GM19023 (cell line): Measurements from ENCODE around the gene CYP8B1.

Source experiments
- ATAC-seq: cut with Tn5 transposase; IDR thresholded peaks from one replicate; pipeline ENCODE4 v1.9.1; 2021; ENCODE audit warnings: mild to moderate bottlenecking, moderate library complexity; ENCODE audit not compliant: unreplicated experiment

Gene CYP8B1

DNA sequence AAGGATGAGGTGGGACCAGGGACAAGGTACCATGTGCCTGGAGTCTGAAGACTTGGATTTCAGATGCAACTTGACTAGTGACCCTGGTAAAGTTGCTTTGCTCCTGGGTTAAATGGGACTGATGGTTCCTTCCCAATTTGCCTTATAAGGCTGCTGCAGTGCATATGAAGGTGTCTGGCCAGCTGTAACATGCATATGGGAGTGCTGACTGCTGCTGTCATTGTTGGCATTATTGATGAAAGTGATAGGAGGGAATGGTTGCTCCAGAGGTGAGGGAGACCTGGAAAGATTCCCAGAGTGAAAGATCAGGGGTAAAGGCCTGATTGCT lies 20.5 kb downstream of the CYP8B1 start:
- no peak for ATAC-seq

DNA sequence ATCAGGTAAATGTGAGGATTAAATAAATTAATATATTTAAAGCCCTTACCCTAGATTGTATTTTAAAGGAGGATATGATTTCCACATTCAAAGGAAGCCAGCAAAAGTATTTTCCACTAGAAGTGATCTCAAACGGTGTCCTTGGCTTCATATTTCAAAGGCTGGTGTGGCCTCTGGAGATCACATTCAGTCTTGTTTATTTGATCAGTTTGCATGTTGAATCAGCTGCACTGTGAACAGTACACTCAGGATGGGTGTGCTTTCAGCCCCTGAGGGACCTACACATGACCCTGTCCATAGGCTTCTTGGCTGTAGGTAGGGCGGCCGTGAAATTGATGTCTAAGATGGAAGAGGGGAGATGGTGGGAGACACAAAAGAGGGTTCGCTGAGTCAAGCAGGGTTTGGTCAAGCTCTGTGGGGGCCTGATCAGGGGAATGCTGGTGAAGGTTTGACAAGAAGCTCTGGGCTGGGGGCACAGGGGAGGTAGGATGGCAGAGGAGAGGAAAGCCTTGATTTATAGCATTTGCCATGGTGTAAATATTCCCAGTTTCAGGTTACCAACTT lies 21.9 kb downstream of the CYP8B1 start:
- ATAC-seq: no peak

DNA sequence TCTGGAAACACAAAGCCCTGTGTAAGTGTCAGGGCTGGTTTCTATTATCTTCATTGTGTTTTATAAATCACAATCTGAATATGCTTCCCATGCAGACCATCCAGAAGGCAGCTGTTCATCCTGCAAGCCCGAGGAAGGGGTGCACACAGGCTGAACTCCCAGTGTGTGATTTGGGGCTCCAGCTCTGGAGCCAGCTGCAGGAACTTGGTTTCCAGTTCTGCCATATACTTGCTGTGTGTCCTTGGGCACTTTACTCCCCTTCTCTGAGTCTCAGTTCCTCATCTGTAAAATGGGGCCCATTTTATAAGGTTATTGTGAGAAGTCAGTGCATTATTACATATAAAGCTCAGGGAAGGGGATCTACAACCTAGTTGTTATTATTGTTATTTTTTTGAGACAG lies 22.6 kb downstream of the CYP8B1 start:
- no peak for ATAC-seq

DNA sequence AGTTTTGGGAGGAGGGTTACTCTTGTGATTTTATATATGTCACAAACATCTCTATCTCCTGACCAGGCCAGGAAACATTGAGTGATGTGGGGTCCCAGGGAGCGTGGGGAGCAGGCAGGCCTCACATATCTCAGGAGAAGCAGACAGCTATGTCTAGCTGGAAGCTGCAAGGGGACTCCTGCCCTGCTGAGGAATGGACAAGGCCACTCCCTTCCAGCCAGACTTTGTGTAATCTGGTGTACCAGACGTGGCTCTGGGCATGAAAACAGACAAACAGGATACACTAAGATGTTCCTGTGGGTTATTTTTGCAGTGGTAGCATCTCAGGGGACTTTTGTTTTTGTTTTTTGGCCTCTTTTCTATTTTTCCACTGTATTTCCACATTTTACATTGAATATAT lies 23.2 kb downstream of the CYP8B1 start:
- ATAC-seq: no peak

DNA sequence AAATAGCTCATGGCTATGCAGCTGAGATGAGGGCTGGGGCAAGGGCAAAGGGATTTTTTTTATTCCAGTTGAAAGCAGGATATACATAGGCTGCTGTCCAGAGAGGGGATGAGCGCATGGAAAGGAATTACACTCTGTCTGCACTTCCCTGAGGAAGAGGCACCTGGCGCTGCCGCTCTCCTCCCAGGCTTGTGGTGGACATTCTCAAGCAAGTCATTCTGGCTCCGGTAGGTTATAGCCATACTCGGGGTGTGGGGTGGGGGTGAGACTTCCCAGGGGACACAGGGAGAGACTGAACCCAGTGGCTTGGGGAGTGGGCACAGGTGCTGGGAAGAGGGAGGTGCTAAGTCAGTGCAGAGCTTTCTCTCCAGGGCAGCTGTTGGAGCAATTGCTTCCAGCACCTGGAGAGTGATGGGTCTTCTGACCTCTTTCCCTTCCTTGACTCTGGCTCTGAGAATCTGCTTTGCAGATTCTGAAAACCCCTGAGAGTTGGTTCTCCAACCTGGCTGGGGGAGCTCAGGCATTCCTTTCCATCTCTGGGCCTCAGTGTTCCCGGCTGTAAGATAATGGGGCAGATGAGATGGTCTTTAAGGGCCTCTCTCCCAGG lies 24.3 kb downstream of the CYP8B1 start:
- no peak for ATAC-seq

DNA sequence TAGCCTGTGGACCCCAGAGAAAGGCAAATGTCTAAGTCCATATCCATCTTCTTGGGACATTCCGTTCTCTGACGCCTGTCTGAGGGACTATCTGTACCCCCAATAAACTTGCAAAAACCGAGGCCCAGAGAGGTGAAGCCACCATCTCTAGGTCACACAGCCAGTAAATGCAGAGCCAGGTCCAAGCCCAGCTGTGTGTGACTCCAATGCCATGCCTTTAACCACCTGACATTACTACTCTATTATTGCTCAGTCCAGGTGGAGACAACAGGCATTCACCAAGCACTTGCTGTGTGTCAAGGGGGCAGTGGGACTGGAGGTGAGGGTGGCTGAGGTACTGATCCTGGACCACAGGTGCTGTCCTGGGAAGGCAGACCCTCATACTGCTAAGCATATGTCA lies 25.4 kb downstream of the CYP8B1 start:
- no peak for ATAC-seq

DNA sequence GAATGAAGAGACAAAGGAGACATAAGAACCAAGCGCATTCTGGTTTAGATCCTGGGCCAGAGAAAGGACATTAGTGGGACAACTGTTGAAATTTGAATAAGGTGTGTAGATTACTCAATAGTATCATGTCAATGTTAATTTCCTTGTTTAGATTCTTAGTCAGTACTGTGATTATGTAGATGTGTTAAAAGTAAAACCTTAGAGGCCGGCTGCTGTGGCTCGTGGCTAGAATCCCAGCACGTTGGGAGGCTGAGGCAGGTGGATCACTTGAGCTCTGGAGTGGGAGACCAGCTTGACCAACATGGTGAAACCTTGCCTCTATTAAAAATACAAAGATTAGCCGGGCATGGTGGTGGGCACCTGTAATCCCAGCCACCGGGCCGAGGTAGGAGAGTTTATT lies 26.7 kb downstream of the CYP8B1 start:
- no peak for ATAC-seq

DNA sequence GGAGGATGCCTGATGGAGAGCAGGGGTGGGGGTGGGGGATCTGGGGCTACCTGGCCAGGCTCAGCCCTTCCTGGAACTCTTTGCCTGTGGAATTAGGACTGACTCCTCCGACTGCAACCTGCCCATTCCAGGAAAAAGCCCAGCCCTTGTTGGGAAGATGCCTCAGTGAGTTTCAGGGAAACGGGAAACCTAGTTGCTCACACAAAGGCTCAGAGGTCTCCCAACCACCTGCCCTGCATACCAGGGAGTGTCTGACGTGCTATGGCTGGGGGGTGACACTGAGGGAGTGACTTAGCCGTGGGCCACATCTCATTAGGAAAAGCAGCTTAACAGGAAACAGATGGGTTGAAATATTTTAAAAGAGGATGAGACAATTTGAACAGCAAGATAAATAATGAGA lies 27.9 kb downstream of the CYP8B1 start:
- ATAC-seq: no peak

DNA sequence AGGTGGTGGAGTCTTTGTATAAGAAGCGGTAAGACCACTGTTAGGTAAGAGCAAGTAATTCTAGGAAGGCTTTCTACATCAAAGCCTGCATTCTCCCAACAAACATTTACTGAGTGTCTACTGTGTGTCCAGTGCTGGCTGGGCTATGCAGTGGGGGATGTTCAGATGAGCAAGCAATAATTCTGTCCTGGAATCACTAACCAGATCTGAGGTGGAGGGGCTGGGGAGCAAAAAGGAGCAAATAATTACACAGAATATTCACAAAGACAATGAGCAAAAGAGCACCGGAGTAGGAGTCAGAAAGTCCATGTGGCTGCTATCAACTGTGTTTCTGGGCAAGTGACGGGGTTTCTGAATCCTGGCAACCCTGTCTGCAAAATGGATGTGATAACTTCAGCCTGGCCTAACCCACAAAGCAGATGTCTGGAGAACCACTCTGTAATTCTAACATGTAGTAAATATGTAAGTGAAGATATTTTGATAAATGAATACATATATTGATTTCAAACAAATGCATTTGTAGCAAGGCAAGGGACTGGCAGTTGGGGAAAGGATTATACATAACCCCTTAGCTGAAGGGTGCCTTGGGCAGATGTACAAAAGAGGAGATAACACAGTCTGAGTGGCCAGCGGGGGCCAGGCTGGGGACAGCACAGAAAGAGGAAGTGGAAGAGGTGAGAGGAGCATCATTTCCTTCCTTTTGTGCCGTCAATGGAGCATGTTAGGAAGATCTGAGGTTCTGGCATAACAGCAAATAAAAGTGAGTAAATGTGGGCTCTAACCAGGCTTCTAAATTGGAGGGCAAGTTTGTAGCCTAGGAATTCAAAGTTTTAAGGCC lies 28.8 kb downstream of the CYP8B1 start:
- no peak for ATAC-seq

DNA sequence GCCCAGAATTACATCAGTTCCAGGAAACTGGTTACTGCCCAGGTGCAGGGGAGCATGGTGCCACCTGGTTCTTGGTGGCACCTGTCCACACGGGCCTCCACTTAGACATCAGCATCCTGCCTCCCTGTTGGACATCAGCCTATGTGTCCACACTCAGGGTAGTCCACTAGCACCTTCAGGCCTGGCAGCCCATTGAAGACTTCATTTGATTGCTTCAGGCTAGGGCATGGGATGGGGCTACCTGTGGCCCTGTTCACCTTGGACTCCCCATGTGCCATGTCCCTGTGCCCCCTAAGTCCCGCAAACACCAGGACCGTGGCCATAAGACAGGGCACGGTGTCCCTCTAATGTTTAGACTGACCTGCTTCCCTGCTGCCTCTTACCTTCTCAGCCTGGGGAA lies 30.9 kb downstream of the CYP8B1 start:
- ATAC-seq: no peak

DNA sequence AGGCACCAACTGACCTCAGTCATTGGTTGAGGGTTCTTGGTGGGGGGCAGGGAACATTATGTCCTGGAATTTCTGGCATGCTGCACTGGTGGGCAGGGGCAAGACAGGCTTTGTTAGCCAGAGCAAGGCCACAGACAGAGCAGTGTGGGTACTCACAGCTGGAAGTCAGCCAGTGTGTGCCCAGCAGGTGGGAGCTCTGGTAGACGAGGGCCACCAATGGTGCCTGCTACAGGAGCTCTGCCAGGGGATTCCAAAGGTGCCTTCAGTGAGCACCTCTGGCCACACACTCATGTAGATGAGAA lies 31.3 kb downstream of the CYP8B1 start:
- no peak for ATAC-seq

DNA sequence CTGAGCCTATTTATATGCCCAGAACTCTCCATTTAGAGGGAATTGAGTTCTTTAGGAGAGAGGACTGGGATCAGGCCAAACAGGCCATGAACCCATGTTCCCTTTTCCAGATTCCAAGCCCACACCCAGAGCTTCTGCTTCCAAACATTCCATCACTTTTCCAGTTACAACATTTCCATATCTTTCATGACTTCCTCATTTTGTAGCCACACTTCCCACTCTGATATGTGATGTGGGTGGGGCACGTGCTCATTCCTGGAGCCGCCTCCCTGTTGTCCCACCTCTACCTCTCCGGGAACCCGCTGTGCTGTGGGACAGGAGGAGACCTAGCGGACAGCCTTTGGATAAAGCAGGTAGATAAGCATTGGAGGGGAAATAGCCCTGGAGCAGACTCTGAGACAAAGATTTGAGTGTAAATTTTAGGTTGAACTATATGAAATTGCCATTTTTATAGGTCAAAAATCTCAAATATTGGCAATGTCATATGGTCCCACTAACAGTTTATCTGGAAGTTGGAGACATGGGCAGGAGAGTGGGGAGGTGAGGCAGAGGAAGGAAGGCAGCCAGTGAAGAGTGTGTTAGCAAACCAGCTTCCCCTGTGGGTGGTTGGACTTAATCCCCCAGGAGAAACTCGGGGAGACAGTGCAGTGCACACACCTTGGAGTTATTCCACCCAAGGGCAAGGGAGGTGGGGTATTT lies 31.8 kb downstream of the CYP8B1 start:
- ATAC-seq: no peak

DNA sequence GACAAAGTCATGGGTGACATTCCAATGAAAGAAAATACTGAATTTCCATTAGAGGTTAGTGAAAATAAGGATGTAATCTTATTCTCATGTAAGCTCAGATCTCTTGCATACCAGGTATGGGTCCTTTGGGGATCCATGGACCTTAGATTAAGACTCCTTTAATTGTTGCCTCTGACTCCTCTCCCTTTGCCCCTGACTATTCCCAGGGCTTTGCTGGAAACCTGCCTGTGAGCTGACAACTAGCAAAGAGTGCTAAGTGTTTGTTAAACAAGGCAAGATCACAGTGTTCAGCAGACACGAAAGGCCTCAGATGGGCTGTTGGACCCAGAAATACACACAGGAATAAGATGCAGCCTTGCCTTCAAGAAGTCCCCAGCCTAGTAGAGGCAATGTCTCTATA lies 34.3 kb downstream of the CYP8B1 start:
- ATAC-seq: no peak

DNA sequence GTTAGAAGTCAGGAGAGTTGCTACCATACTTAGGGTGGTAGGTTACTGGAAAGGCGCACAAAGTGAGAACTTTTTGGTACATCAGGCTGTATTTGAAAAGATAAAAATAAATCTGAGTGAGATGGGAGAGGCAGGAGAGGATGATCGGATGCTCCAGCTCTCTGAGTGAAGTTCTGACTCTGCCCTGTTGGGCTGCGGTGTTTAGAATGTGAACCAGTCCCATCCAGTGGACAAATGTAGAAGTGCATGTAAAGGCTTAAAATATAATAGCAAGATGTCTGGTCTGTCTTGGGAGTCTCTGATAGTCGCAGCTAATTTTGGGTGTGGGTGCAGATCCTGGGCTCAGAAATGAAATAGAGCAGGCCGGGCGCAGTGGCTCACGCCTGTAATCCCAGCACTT lies 36.1 kb downstream of the CYP8B1 start:
- peak; percentile 92 for ATAC-seq

DNA sequence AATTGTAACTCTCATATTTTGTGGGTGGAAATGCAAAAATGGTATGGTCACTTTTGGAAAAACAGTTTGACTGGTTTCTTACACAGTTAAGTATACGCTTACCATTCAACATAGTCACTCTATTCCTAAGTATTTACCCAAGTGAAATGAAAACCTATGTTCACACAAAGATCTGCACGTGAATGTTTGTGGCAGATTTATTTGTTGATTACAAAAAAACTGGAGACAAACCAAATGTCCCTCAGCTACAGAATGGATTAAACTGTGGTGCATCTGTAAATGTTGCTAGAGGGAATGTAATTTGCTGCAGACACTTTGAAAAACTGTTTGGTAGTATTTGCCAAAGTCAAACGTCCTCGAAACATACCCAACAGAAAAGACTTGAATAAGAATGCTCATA lies 37.1 kb downstream of the CYP8B1 start:
- no peak for ATAC-seq

DNA sequence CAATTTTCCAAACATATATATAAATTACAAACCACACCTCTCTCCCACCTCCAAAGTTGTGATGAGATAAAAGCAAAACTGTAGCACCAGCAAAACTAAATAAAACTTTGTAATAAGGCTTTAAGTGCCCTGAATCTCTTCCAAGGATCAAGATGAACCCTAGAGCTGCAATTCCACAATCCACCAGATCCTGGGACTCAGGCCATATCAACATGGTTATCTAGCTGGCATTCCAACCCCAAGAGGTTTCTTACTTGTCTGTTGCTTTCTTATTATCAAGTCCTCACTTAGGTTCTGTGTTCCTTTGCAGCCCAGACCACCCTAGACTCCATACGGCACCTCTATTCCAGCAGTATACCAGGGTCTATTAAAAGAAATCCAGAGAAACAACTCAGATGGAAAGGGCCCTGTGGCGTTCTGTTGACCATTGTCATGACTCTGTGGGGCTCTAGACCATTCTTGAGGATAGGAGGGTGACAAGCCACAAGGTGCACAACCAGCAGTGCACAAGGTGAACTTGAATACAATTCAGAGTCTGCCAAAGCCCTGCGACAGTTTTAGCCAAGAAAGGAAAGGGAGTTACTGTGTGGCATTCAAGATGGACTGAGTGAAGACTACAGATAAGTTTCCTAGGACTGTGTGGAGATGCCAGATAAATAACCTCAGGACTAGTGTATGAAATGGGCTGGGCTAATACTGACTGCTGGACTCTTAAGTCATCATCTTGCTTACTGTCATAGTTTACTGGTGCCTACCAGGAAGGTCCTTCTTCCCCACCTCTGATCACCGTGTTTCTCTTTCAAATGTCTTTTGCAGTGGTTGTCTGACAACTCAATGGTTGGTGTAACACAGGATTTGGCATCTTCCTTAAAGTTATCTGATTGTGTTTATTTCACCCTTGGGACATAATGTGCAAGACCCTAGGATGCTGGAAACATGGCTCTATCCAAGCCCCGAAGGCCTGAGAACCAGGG lies 39.2 kb downstream of the CYP8B1 start:
- no peak for ATAC-seq

DNA sequence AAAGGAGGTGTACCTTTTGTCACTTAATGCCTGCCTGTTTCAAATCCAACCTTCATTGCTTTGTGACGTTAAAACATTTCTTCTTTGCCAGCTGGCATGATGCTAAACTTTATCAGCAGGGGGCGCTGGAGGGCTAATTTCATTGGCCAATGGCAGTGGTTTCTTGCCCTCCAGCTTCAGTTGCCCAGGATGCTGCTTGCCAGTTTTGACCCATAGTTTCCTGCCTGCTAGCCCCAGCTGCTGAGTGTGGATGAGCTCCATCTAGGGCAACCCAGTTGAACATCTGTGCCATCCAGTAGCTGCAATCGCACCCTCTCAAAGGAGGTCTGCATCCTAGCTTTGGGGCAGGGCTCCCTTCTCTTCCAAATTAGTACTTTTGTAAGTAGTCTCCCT lies 44.4 kb downstream of the CYP8B1 start:
- ATAC-seq: no peak

DNA sequence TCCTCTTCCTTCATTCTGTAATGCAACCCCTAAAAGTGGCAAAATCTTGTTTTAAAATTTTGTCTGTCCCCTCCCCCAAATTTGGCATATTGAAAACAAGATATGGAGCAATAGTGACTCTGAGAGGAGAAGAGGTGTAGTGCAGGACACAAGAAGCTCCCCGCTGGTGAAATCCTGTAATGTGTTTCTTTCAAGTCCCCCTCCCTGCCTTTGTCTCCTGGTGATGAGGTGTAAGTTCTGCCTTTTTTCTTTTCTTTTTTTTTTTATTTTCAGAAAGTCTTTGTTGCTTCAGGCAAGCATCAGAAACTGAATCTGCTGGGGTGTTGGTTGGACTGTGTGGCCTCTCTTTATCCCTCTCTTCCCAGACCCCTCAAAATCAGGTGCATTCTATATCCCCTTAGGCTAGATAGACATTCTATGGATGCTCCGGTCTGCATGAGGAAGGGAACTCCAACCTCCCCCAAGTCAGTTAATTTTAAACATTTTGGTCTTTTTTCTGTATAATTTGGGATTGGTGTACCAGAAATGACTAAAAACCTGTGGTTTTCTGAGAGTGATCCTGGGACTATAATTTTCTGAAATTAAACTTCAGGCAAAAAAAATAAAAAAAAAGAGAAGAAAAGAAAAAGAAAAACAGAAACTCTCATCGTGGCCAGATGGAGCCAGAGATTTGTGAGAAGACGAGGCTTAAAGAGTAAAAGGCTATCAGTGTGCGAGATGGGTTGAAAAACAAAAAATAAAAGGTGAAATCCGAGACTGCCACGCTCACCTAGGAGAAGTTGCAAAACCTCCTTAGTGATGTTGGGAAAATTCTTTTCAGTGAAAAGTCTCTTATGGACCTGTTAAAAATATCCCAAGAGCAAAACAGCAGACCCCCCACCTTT lies 45.0 kb downstream of the CYP8B1 start:
- no peak for ATAC-seq

DNA sequence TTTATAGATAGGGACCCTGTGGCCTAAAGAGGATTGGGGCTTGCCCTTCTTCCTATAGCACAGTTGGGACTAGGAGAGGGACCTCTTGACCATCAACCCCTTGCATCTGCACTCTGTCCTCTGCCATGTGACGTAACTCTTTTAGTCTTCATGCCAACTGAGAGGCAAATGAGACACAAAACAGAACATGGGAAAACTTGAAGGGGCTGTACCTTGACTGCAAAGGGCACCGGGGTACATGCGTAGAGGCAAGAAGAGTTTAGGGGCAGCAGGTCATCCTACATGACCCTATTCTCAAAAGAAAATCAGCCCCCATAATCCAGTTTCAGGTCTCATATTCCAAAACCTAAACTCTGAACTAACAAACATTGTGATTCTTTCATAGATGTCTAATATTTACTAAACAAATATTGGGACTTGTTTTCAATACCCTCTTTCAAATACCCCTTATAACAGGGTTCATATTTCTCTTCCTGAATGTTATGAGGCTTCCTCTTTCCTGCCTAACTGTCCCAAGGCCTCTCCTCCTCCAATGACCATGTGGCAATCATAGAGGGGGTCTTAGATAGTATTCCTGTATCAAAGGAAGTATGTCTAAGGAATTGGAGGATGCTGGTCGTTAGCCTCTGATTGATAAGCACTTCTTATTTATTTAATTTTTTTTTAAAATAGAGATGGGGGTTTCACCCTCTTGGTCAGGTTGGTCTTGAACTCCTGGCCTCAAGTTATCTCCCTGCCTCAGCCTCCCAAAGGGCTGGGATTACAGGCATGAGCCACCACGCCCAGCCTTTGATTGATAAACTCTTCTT lies 45.8 kb downstream of the CYP8B1 start:
- no peak for ATAC-seq
